ENCODE measurements around the gene PARL. TPM values are rescaled to one million over a fixed set of nuclear protein-coding genes. Genes with fewer than 3 reads are reported as not detected.

The PARL gene
- polyA plus RNA-seq, 2 of the 4 experiments (the other 2 are of a cell fraction) = 45.9 to 71.6 TPM

DNA sequence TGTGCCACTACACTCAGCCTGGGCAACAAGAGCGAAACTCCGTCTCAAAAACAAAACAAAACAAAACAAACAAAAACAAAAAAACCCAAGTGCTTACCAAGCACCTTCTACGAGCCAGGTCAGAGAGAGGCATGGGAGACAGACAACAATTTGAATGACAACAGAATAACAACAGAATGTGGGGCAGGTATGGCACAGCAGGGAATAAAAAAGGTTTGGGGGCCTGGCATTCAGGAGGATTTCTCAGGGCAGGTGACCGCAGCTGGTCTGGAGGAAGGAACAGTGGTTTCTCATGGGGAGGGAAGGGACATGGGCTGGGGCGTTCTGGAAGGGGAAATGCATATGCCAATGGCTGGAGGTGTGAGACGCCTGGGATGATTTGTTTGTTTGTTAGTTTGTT is 22.5 kb upstream of the PARL start:
- ATAC-seq (no peak), FAIRE-seq (no peak), DNase-seq (ENCODE audit: low read depth in 1 of 2, low spot score in 1 of 2) (no peak)
- 77% methylated on average over 6 of the region's 6 CpGs for WGBS (ENCODE audit: missing lambda C conversion rate)
- Histone ChIP-seq H3K4me1 (no peaks in the 10 kb centered on the region), H3K4me3 (no peak overlapping the region), H3K9me3 (no peaks in the 10 kb centered on the region), H3K4me2 (no peak overlapping the region), H3K27ac (no peak overlapping the region)
- TF ChIP-seq, protein P1, sequence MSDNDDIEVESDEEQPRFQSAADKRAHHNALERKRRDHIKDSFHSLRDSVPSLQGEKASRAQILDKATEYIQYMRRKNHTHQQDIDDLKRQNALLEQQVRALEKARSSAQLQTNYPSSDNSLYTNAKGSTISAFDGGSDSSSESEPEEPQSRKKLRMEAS (IDR thresholded peaks at IDR 0.05) = no peak
- no peak for TF ChIP-seq EHMT2 (IDR thresholded peaks at IDR 0.05; ENCODE audit: low read depth)
- TF ChIP-seq CBX2 (IDR thresholded peaks at IDR 0.05; ENCODE audit: borderline replicate concordance, low read depth) = no peak
- TF ChIP-seq HOXB5 (CRISPR knock-in tag; IDR thresholded peaks at IDR 0.05) = no peak
- TF ChIP-seq ESRRA (IDR thresholded peaks at IDR 0.05; ENCODE audit: borderline replicate concordance, low read length) = no peak
- no peak for TF ChIP-seq CBX8 (IDR thresholded peaks at IDR 0.05)
- TF ChIP-seq, protein P2, sequence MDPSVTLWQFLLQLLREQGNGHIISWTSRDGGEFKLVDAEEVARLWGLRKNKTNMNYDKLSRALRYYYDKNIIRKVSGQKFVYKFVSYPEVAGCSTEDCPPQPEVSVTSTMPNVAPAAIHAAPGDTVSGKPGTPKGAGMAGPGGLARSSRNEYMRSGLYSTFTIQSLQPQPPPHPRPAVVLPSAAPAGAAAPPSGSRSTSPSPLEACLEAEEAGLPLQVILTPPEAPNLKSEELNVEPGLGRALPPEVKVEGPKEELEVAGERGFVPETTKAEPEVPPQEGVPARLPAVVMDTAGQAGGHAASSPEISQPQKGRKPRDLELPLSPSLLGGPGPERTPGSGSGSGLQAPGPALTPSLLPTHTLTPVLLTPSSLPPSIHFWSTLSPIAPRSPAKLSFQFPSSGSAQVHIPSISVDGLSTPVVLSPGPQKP (IDR thresholded peaks at IDR 0.05; ENCODE audit: low read depth, low read length) = no peak
- no peak for TF ChIP-seq CHD2 (IDR thresholded peaks at IDR 0.05; ENCODE audit: low read length, partially characterized antibody)
- TF ChIP-seq GATA3 (IDR thresholded peaks at IDR 0.05; ENCODE audit: borderline replicate concordance) = no peak
- TF ChIP-seq POLR2A (IDR thresholded peaks at IDR 0.05; ENCODE audit: low read length) = no peak
- no peak for TF ChIP-seq NFE2L2 (conservative IDR thresholded peaks at IDR 0.05; ENCODE audit: low read length)
- no peak for TF ChIP-seq MAFK (IDR thresholded peaks at IDR 0.05; ENCODE audit: partially characterized antibody)
- TF ChIP-seq, protein P3, sequence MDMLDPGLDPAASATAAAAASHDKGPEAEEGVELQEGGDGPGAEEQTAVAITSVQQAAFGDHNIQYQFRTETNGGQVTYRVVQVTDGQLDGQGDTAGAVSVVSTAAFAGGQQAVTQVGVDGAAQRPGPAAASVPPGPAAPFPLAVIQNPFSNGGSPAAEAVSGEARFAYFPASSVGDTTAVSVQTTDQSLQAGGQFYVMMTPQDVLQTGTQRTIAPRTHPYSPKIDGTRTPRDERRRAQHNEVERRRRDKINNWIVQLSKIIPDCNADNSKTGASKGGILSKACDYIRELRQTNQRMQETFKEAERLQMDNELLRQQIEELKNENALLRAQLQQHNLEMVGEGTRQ (IDR thresholded peaks at IDR 0.05) = no peak
- no peak for TF ChIP-seq RARB (CRISPR knock-in tag; IDR thresholded peaks at IDR 0.05)
- ChIA-PET POLR2A (no interaction called here), CTCF (interaction anchor here (6.1 kb wide), 1 partner anchor 12 kb away, joined by 35 read pairs; no protein-coding TSS in a partner anchor)

DNA sequence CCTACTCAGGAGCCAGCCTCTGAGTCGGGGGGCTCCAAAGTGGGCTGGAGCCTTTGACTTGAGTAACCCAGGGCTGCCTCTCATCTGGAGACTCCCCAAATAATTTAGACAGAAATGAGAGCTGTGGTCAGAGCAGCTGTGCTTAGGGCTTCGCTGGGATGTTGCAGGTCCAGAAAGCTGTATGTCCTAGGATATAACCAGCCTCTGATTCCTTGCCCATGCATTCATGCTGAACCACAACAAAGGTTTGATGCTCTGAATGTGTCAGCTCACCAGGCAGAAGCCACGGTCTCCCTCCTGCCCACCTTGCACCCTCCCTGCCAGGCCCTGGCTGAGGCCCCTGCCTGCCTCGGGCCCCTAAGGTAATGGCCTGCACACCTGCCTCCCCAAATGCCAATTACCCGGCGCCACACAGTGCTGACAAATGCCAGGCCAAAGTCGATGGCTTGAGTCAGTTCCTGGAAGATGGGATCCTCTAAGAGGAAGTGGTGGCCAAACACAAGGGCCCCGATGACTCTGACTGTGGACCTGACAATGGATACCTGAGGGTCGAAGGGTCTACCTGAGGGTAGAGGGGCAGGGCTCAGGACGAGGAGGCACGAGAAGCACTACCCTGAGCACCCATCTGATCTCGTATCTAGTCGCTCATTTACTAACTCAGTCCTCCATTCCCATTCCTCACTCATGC is 21.7 kb upstream of the PARL start:
- 58% methylated on average over 10 of the region's 13 CpGs for WGBS (ENCODE audit: missing lambda C conversion rate)
- ChIA-PET POLR2A (no interaction called here), CTCF (interaction anchor here (1.1 to 6.1 kb wide), 5 partner anchors 11 to 112 kb away, joined by 3 to 35 read pairs (median 8); partner anchors contain the start of gene ABCC5)
- Histone ChIP-seq H3K4me3 (no peak overlapping the region), H3K4me2 (no peak overlapping the region), H3K4me1 (no peaks in the 10 kb centered on the region), H3K9me3 (no peaks in the 10 kb centered on the region), H3K27ac (no peak overlapping the region)
- DNase-seq (ENCODE audit: low read depth in 1 of 2, low spot score in 1 of 2) (no peak), FAIRE-seq (no peak), ATAC-seq (peak in 1 of 2 experiments; percentile 18; a peak in 1 of 6 replicates)
- TF ChIP-seq MAZ (IDR thresholded peaks at IDR 0.05; ENCODE audit: borderline replicate concordance, low read depth, low read length) (no peak), ZSCAN20 (CRISPR knock-in tag; IDR thresholded peaks at IDR 0.05) (no peak), NPAS2 (CRISPR knock-in tag; IDR thresholded peaks at IDR 0.05; ENCODE audit: borderline replicate concordance) (no peak), FOXS1 (CRISPR knock-in tag; IDR thresholded peaks at IDR 0.05) (no peak), MAFK (IDR thresholded peaks at IDR 0.05; ENCODE audit: partially characterized antibody) (no peak), HOXB5 (CRISPR knock-in tag; IDR thresholded peaks at IDR 0.05) (no peak)
- TF ChIP-seq, protein P1 (IDR thresholded peaks at IDR 0.05) = no peak
- TF ChIP-seq, protein P4, sequence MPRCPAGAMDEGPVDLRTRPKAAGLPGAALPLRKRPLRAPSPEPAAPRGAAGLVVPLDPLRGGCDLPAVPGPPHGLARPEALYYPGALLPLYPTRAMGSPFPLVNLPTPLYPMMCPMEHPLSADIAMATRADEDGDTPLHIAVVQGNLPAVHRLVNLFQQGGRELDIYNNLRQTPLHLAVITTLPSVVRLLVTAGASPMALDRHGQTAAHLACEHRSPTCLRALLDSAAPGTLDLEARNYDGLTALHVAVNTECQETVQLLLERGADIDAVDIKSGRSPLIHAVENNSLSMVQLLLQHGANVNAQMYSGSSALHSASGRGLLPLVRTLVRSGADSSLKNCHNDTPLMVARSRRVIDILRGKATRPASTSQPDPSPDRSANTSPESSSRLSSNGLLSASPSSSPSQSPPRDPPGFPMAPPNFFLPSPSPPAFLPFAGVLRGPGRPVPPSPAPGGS (IDR thresholded peaks at IDR 0.05) = no peak

Data from A549 (cell line).